GM12865 (cell line): ENCODE data around the gene ATP8A2.

Experiments
- DNase-seq: peaks from one replicate; pipeline ENCODE4 v3.0.0; 2010; ENCODE audit warnings: low read depth
- H3K4me3 ChIP-seq: 2 replicates; pipeline ENCODE4 v1.5.1; 2011; ENCODE audit warnings: mild to moderate bottlenecking, low read depth, low read length, control low read depth
- TF ChIP-seq, protein P1 (sequence below): IDR thresholded peaks from 2 replicates; pipeline ENCODE4 v1.5.1; 2011; ENCODE audit warnings: low read length, control low read depth, low read depth, inconsistent platforms; ENCODE audit not compliant: insufficient read depth; ENCODE audit errors: missing control alignments

The ATP8A2 gene

GRCh38 chr13:25466880-25467279 lies 95.1 kb downstream of the ATP8A2 start:
- TF ChIP-seq, protein P1, sequence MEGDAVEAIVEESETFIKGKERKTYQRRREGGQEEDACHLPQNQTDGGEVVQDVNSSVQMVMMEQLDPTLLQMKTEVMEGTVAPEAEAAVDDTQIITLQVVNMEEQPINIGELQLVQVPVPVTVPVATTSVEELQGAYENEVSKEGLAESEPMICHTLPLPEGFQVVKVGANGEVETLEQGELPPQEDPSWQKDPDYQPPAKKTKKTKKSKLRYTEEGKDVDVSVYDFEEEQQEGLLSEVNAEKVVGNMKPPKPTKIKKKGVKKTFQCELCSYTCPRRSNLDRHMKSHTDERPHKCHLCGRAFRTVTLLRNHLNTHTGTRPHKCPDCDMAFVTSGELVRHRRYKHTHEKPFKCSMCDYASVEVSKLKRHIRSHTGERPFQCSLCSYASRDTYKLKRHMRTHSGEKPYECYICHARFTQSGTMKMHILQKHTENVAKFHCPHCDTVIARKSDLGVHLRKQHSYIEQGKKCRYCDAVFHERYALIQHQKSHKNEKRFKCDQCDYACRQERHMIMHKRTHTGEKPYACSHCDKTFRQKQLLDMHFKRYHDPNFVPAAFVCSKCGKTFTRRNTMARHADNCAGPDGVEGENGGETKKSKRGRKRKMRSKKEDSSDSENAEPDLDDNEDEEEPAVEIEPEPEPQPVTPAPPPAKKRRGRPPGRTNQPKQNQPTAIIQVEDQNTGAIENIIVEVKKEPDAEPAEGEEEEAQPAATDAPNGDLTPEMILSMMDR: no peak
- no peak for DNase-seq
- H3K4me3 ChIP-seq: no peak overlapping the region

DNA sequence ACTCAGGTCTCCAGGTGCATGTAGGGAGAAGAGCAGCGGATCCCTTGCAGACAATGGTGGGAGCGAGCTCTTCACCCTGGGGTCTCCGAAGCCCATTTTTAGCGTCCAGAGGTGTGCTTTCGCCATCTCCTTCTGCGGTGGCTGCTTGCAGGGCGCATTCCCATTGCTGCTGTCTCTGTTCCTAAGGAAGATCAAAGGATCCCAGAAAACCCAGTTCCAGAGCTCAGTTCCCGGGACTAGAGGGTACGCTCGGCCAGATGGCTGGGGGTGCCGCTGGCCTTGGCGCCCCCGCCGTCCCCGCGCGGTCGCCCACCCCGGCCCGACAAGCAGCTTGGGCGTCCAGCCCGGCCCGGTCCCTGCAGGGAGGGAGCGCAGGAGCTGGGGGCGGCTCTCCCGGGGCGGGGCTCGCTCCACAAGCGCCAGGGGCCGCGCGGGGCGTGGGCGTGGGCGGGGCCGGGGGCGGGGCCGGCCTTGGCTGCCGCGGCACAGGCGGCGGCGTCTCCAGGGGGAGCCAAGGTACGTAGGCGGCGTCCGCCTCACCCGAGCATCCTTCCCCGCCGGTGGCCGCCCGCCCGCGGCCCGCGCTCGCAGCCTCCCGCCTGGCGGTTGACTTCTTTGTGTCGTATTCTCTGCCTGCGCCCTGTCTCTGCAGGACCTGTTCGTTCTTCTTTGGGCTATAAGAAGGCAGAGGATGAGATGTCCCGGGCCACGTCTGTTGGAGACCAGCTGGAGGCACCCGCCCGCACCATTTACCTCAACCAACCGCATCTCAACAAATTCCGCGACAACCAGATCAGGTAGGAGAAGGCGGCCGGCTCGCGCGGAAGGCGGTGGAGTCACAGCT lies 96.8 kb downstream of the ATP8A2 start:
- peak; percentile 2 for DNase-seq
- TF ChIP-seq, protein P1: no peak
- no peak overlapping the region for H3K4me3 ChIP-seq

DNA sequence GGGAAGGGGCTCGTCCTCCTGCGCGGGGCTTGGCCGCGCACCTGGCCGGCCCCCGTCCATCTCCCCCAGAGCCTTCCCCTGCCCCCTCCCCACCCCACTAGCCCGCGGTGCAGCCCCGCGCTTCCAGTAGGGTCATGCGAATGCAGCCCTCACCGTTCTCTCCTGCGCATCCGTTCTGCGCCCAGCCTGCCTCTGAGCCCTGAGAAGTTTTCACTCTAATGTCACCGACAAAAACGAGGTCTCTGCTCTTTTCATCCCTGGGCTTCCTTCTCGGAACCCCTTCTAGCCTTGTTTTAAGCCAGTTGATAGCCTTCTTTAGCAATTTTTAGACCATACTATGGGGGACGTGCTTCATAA lies 97.4 kb downstream of the ATP8A2 start:
- H3K4me3 ChIP-seq: no peak overlapping the region
- no peak for DNase-seq
- TF ChIP-seq, protein P1: no peak

DNA sequence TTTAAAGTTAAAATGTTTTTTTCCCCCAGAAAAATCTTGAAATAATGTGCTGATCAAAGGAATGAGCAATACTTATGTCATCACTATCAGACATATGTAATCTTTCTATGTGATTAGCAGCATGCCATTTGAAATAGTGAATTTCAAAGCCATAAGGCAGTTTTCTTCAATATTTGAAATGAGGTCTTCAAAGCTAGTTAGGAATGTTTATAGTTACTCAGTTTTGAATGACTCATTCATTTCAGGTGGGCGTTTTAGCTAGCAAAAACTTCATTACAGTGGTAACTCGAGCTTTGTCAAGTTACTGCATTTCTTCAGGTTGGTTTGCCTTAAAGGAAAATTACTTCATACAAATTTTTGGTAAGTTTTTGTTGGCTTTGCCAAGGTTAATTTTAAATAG lies 102.1 kb downstream of the ATP8A2 start:
- H3K4me3 ChIP-seq: no peak overlapping the region
- TF ChIP-seq, protein P1: no peak
- DNase-seq: no peak

DNA sequence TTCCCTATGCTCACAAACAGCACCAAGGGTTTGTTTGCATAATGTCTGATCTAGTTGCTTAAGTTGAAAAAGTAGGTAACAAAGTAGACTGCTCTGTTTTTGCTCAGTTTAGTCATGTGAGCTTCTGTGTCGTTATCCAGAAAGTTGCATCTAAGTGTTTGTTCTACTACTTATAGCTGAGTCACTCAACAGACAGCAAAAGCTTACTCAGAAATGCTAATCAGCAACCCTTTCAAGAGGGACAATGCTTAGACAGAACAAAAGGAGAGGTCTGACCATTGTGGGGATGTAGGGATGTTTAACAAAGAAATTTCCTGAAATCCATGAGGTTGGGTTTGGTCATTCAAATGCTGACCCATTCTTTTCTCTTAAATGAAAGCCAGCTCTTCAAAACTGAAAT lies 106.4 kb downstream of the ATP8A2 start:
- DNase-seq: no peak
- no peak overlapping the region for H3K4me3 ChIP-seq
- TF ChIP-seq, protein P1: no peak

DNA sequence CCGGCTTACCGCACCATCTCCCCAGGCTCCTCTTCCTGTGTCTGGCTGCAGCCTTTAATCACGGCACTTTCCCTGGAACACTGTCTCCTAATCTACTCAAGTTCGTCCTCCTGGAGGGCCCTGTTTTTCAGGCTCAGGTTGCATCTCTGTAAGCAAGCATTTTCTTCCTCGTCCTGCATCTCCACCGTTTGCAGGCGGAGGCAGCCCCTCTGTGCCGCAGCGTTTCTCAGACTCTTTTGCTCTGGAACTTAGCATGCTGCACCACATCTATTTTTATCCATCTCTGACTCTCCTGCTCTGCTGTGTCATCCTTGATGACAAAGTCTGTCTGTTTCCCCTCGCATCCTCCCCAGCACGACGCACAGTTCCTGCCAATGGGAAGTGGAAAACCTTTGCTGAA lies 117.5 kb downstream of the ATP8A2 start:
- TF ChIP-seq, protein P1: no peak
- DNase-seq: no peak
- H3K4me3 ChIP-seq: no peak overlapping the region

GRCh38 chr13:25490236-25490635 lies 118.5 kb downstream of the ATP8A2 start:
- TF ChIP-seq, protein P1: no peak
- no peak overlapping the region for H3K4me3 ChIP-seq
- no peak for DNase-seq
